Activated CD8-positive, alpha-beta memory T cell treated with anti-CD3 and anti-CD28 coated beads, Interleukin-2, amount 10 ng/mL, durations not matched to agents 7 days and 5 days (primary cell): ENCODE measurements around the gene RBM10. TPM values are rescaled to one million over a fixed set of nuclear protein-coding genes. Genes with fewer than 3 reads are reported as not detected.
A peak's percentile ranks its signal among the peaks of the same experiment; 100 is the strongest.
"Not testable (repeated sequence)": the region's sequence is repeated elsewhere in the genome, so short reads cannot be mapped to it uniquely, and the experiment has no call there.

Source experiments
- ATAC-seq: fragments of 150-1000 bp; cut with Tn5 transposase; one replicate; pipeline ENCODE4 v1.10.0; 2021; ENCODE audit warnings: moderate library complexity
- CTCF ChIA-PET: fragments of 350-600 bp; sonication (Branson Sonifier 250); formaldehyde crosslinking; loops from one replicate; lab custom pipeline; 2021; ENCODE audit warnings: antibody characterized with exemption; lab: Charles Lee
- DNase-seq: peaks from one replicate; pipeline ENCODE4 v3.0.0-alpha.2; 2020
- H3K27ac Mint-ChIP-seq: one replicate; pipeline ENCODE4 v1.8.0; 2021; ENCODE audit warnings: mild to moderate bottlenecking, mixed read lengths
- H3K27me3 Mint-ChIP-seq: one replicate; pipeline ENCODE4 v1.8.0; 2021; ENCODE audit warnings: mixed read lengths
- H3K36me3 Mint-ChIP-seq: one replicate; pipeline ENCODE4 v1.8.0; 2021; ENCODE audit warnings: mild to moderate bottlenecking, mixed read lengths
- H3K4me1 Mint-ChIP-seq: one replicate; pipeline ENCODE4 v1.8.0; 2021; ENCODE audit warnings: mixed read lengths
- H3K4me3 Mint-ChIP-seq: one replicate; pipeline ENCODE4 v1.8.0; 2021; ENCODE audit warnings: mild to moderate bottlenecking, moderate library complexity, mixed read lengths
- H3K9me3 Mint-ChIP-seq: one replicate; pipeline ENCODE4 v1.8.0; 2022; ENCODE audit warnings: low read depth, mixed read lengths
- total RNA-seq, 2 experiments: library from RNA; stranded (reverse); gene quantifications; one replicate each; pipeline ENCODE4 v1.2.3, GENCODE V29; 2021

RBM10 gene
- total RNA-seq = 10 to 100 TPM; 64.9 to 65.6 TPM

- Mint-ChIP-seq H3K36me3 (peaks cover 36% of the 10 kb centered on the region), H3K27ac (peak within 1 kb of the TSS; percentile 99), H3K9me3 (no peaks in the 10 kb centered on the region), H3K4me1 (peaks cover 23% of the 10 kb centered on the region), H3K27me3 (no peaks in the 10 kb centered on the region), H3K4me3 (peak within 1 kb of the TSS; percentile 98)
- DNase-seq (peak; percentile 96), ATAC-seq (peak; percentile 95)
- CTCF ChIA-PET = interaction anchor here (0.6 to 1.5 kb wide), 7 partner anchors 10 to 378 kb away, joined by 3 to 10 read pairs (median 4); partner anchors contain the start of gene RP2
Measured at GRCh38 chrX:47144626-47145394, at the start of gene RBM10, which contains the start of gene NDUFB11. RBM10 (plus strand) TSS chrX:47145221; CDS start chrX:47147482, 2,261 bp downstream. NDUFB11 (minus strand) TSS chrX:47144702; CDS start chrX:47144679, 23 bp downstream.

GRCh38 chrX:47097018-47097417 lies 48.0 kb upstream of the RBM10 start:
- Mint-ChIP-seq H3K27ac (no peak overlapping the region), H3K9me3 (no peaks in the 10 kb centered on the region), H3K36me3 (no peaks in the 10 kb centered on the region), H3K27me3 (no peaks in the 10 kb centered on the region), H3K4me3 (no peak overlapping the region), H3K4me1 (no peaks in the 10 kb centered on the region)
- CTCF ChIA-PET = interaction anchor here (0.6 kb wide), 1 partner anchor 276 kb away, joined by 3 read pairs; no protein-coding TSS in a partner anchor
- ATAC-seq (no peak), DNase-seq (no peak)

- DNase-seq = no peak
- Mint-ChIP-seq H3K4me1 (no peaks in the 10 kb centered on the region), H3K27ac (no peak overlapping the region), H3K9me3 (no peaks in the 10 kb centered on the region), H3K27me3 (no peaks in the 10 kb centered on the region), H3K36me3 (no peaks in the 10 kb centered on the region), H3K4me3 (no peak overlapping the region)
- CTCF ChIA-PET = no interaction called here
- ATAC-seq = no peak
Measured at GRCh38 chrX:47098338-47099094, 46.5 kb upstream of the RBM10 start.

- Mint-ChIP-seq H3K36me3 (no peaks in the 10 kb centered on the region), H3K4me3 (no peak overlapping the region), H3K4me1 (no peaks in the 10 kb centered on the region), H3K9me3 (no peaks in the 10 kb centered on the region), H3K27ac (no peak overlapping the region), H3K27me3 (no peaks in the 10 kb centered on the region)
- CTCF ChIA-PET = no interaction called here
- ATAC-seq (no peak), DNase-seq (no peak)
Measured at GRCh38 chrX:47101206-47101605, 43.8 kb upstream of the RBM10 start.

- DNase-seq, H3K4me1 Mint-ChIP-seq, H3K4me3 Mint-ChIP-seq, H3K27me3 Mint-ChIP-seq, H3K9me3 Mint-ChIP-seq, H3K27ac Mint-ChIP-seq, ATAC-seq, CTCF ChIA-PET, H3K36me3 Mint-ChIP-seq: not testable (repeated sequence)
Measured at GRCh38 chrX:47110936-47111615, 33.9 kb upstream of the RBM10 start.

GRCh38 chrX:47112316-47112954 lies 32.6 kb upstream of the RBM10 start:
- CTCF ChIA-PET = no interaction called here
- no peak overlapping the region for H3K4me3 Mint-ChIP-seq
- H3K9me3 Mint-ChIP-seq = no peaks in the 10 kb centered on the region
- H3K27ac Mint-ChIP-seq = no peak overlapping the region
- H3K27me3 Mint-ChIP-seq = no peaks in the 10 kb centered on the region
- ATAC-seq = no peak
- DNase-seq = no peak
- no peaks in the 10 kb centered on the region for H3K4me1 Mint-ChIP-seq
- no peaks in the 10 kb centered on the region for H3K36me3 Mint-ChIP-seq

- CTCF ChIA-PET, H3K36me3 Mint-ChIP-seq, ATAC-seq: not testable (repeated sequence)
Measured at GRCh38 chrX:47116551-47117110, 28.4 kb upstream of the RBM10 start.

GRCh38 chrX:47124466-47124865 lies 20.6 kb upstream of the RBM10 start:
- CTCF ChIA-PET, H3K27ac Mint-ChIP-seq, H3K27me3 Mint-ChIP-seq: not testable (repeated sequence)

More at GRCh38 chrX:47116551-47117110, 28.4 kb upstream of the RBM10 start:
- not testable (repeated sequence) for H3K9me3 Mint-ChIP-seq, H3K27me3 Mint-ChIP-seq, H3K27ac Mint-ChIP-seq, H3K4me3 Mint-ChIP-seq, DNase-seq, H3K4me1 Mint-ChIP-seq

GRCh38 chrX:47129157-47129898 lies 15.7 kb upstream of the RBM10 start:
- H3K9me3 Mint-ChIP-seq = no peaks in the 10 kb centered on the region
- peaks cover 6% of the 10 kb centered on the region for H3K4me1 Mint-ChIP-seq
- ATAC-seq = peak; percentile 100
- H3K27me3 Mint-ChIP-seq = no peaks in the 10 kb centered on the region
- peak; percentile 93 for DNase-seq
- CTCF ChIA-PET = interaction anchor here (1.5 kb wide), 1 partner anchor 14 kb away, joined by 3 read pairs; no protein-coding TSS in a partner anchor
- no peaks in the 10 kb centered on the region for H3K36me3 Mint-ChIP-seq
- H3K27ac Mint-ChIP-seq = peak overlapping the region; percentile 97
- H3K4me3 Mint-ChIP-seq = peak overlapping the region; percentile 96

More at GRCh38 chrX:47124466-47124865, 20.6 kb upstream of the RBM10 start:
- not testable (repeated sequence) for DNase-seq, H3K4me1 Mint-ChIP-seq, H3K9me3 Mint-ChIP-seq, ATAC-seq, H3K4me3 Mint-ChIP-seq, H3K36me3 Mint-ChIP-seq

- H3K27ac Mint-ChIP-seq = no peak overlapping the region
- H3K9me3 Mint-ChIP-seq = no peaks in the 10 kb centered on the region
- DNase-seq (no peak), ATAC-seq (no peak)
- H3K36me3 Mint-ChIP-seq = no peaks in the 10 kb centered on the region
- H3K4me3 Mint-ChIP-seq = peak overlapping the region; percentile 96
- CTCF ChIA-PET = interaction anchor here (0.6 to 2.9 kb wide), 4 partner anchors 13 to 397 kb away, joined by 3 to 10 read pairs (median 3); partner anchors contain the start of genes NDUFB11 and RBM10
- H3K27me3 Mint-ChIP-seq = no peaks in the 10 kb centered on the region
- peaks cover 6% of the 10 kb centered on the region for H3K4me1 Mint-ChIP-seq
Measured at GRCh38 chrX:47129899-47130358, 15.1 kb upstream of the RBM10 start.

GRCh38 chrX:47133493-47133892 lies 11.5 kb upstream of the RBM10 start:
- no peak overlapping the region for H3K27ac Mint-ChIP-seq
- no peaks in the 10 kb centered on the region for H3K27me3 Mint-ChIP-seq
- H3K9me3 Mint-ChIP-seq = no peaks in the 10 kb centered on the region
- no peak overlapping the region for H3K4me3 Mint-ChIP-seq
- peaks cover 4% of the 10 kb centered on the region for H3K4me1 Mint-ChIP-seq
- DNase-seq = no peak
- CTCF ChIA-PET = interaction anchor here (2.9 kb wide), 1 partner anchor 11 kb away, joined by 10 read pairs; the partner anchor contains the start of genes NDUFB11 and RBM10
- no peak for ATAC-seq
- no peaks in the 10 kb centered on the region for H3K36me3 Mint-ChIP-seq

GRCh38 chrX:47135650-47136049 lies 9.4 kb upstream of the RBM10 start:
- ATAC-seq, H3K36me3 Mint-ChIP-seq, H3K27me3 Mint-ChIP-seq, DNase-seq, H3K27ac Mint-ChIP-seq, H3K4me3 Mint-ChIP-seq, H3K4me1 Mint-ChIP-seq, H3K9me3 Mint-ChIP-seq: not testable (repeated sequence)
- CTCF ChIA-PET = interaction anchor here (0.7 to 2.9 kb wide), 2 partner anchors 9 to 84 kb away, joined by 6 to 10 read pairs; partner anchors contain the start of genes NDUFB11 and RBM10
